ENCODE results near the gene FRS2.

Gene FRS2

DNA sequence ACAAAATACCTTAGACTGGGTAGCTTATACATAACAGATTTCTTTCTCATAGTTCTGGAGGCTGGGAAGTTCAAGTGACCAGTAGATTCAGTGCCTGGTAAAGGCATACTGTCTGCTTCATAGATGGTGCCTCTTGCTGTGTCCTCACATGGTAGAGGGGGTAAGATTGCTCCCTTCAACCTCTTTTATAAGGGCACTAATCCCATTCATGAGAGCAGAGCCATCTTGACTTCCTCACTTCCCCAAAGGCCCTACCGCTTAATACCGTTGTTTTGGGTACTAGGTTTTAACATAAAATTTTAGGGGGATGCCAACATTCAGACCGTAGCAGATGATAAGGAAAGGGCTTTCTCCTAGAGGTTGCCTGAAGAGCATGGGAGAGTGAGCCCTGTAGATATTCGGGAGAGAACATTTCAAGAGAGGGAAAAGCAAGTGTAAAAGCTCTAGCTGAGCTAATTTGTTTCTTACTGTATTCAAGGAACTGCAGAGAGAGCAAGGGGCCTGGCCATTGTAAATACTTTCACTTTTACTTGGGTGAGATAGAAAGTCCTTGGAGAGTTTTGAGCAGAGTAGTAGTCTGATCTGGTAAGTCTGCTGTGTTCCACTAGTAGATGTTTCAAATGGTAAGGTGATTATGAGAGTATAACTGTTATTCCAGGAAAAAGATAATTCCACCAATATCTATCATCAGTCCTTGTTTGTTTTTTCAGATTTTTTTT, 27.3 kb downstream of the FRS2 start:
- in situ Hi-C loops (cut with MboI; ENCODE audit: low sequenced_read_pairs): no loop called here

DNA sequence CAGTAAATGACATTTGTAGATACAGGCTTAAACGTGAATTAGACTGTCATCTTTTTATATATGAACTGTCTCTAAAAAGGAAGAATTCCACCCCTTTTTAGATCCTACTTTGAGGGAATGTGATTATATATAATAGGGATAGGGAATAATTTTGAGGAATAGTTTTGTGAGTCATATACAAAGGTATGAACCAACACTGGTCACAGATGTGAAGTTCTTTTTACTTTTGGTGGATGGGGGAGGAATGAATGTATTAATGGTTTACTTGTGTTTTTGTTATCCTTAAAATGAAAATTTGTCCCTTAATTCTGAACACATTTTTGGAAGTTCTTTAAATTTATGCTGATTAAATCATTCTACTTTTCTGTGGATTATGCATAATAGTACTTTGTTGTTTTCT, 30.4 kb downstream of the FRS2 start:
- in situ Hi-C loops (cut with MboI; ENCODE audit: low sequenced_read_pairs): no loop called here

DNA sequence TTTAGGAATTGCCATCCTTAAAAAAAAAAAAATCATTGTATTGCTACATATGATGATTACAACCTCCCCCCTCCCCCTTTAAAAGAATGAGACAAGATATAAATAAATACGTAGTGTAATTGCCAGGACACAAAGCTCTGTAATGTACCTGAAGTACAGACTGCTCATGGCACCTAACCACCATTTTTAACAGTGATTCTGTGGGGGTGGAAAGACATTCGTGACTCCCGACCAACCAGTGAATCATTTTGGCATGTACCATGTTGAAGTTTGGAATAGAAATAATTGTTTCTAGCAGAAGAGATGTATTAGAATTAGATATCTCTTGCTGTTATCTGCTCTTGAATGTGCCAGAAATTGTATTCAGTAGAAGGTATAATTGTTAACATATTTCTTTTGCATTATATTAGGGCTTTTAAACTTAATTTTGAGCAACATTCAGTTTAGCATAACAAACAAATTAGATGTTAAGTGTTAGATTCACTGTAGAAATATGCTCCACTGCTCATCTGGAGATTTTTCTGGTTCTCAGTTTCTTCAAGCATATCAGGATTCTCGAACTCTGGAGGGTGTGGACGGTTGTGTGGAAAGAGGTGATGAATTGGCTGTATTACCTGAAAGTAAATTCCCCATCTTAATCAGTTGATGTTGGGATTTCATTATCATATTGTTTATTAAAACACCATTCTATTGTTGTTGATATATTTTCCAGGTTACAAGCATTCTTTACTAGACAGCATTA, 31.1 kb downstream of the FRS2 start:
- in situ Hi-C loops (cut with MboI; ENCODE audit: low sequenced_read_pairs): no loop called here

DNA sequence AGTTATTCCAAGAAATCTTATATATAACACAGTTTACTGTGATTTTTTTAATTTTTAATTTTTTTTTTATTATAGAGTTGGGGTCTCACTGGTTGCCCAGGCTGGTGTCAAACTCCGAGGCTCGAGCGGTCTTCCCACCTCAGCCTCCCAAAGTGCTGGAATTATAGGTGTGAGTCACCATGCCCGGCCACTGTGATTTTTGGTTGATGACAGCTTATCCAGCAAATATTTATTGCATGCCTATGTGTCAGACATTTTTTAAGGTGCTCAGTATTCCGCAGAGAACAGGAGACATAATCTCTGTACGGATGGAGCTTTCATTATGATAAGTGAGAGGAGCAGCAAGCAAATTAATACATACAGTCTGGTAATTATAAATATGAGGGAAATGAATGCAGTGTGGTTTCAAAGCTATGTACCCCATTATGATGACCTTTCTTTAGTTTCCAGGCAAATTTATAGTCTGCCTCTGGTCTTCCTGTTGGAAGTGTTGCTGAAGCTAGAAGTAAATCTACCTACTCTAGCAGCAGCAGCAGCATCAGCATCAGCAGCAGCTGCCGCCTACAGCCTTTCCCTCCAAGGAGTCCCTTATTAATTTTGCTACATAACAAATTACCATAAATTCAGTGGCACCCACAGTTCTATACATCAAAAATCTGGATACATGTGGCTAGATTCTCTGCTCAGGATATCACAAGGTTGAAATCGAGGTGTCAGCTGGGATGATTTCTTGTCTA, 32.3 kb downstream of the FRS2 start:
- in situ Hi-C loops (cut with MboI; ENCODE audit: low sequenced_read_pairs): no loop called here

DNA sequence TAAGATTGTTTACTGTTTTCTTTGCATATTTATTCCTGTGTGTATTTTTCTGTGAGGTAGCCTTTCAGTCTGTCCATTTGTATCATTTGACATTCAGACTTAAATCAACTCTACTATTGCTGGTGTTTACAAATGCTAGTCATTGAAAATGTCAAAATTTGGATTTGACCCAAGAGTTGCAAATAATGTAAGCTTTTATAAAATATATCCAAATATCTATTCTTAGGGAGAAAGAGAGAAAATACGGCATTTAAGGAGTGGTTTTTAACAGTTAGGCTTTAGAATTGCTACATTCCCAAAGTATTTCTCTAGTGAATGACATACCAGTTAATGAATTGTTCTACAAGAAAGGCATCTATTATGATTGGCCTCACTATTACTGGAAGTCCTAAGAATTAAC, 37.9 kb downstream of the FRS2 start:
- in situ Hi-C loops (cut with MboI; ENCODE audit: low sequenced_read_pairs): no loop called here

DNA sequence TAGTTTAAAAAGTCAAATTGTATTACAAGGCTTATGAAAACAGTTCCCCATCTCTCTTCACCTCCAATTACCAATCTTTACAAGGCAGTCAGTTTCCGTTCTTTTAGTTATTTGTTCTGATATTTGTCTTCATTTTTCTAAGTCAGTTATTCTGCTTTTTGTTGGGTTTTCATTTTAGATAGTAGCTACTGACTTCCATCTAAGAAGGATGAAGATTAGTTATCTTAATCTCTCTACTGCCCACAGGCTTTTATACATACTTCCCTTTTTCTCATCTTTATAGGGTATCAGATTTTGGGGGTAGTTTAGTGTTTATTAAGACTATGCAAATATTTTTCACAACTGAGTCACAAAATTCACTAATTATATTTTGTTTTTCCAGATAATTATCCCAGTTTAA, 38.4 kb downstream of the FRS2 start:
- in situ Hi-C loops (cut with MboI; ENCODE audit: low sequenced_read_pairs): no loop called here

DNA sequence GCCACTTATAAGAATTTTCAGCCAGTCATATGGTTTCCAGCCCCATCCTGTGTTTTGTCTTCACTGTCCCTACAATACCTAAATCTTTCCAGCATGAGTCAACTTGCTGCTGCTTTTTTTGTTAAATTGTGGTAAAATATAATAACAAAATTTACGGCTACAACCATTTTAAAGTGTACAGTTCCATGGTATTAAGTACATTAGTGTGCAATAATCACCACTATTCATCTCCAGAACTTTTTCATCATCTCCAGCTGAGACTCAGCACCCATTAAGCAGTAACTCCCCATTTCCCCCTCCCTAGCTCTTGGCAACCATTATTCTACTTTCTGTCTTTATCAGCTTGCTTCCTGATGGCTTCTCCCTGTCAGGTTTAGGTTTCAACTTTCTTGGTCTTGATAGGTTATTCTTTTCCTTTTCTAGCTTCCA, 39.1 kb downstream of the FRS2 start:
- in situ Hi-C loops (cut with MboI; ENCODE audit: low sequenced_read_pairs): no loop called here

DNA sequence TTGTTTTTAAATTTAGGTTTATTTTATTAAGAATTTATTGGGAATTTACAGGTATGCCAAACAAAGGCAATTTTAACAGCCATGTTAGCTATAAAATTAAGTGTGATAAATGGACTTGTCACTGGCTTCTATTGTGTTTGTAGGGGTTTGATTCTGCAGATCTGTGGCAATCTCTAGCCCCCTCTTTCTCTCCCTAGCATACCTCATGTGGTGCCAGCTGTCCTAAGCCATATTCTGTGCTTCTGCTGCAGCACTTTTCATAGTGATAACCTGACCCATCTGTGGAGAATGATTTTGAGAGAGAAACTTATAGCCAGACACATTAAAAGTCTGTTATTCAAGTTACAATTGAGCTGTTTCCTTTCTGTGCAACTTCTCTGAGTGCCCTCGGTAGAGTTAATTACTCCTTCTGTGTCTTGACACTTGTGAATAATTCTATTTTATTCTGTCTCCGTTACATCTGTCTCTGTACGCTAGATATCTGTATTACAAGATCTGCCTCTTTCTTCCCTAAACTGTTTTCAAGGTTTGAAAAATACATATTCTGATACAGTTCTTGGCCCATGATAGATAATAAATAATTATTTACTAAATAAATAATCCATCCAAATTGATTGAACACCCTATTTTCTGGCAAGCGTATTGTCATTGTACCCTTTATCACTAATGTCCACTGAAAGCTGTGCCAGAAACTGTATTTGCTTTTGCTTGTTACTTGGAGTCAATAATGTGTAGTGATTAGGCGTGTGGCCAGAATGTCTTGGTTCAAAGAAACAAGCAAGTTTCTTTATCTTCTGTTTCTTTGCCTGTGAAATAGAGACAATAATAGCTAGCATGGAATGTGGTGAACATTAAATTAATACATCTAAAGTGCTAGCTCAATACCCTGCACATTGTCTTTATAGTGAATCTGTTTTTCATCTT, 40.0 kb downstream of the FRS2 start:
- in situ Hi-C loops (cut with MboI; ENCODE audit: low sequenced_read_pairs): no loop called here

DNA sequence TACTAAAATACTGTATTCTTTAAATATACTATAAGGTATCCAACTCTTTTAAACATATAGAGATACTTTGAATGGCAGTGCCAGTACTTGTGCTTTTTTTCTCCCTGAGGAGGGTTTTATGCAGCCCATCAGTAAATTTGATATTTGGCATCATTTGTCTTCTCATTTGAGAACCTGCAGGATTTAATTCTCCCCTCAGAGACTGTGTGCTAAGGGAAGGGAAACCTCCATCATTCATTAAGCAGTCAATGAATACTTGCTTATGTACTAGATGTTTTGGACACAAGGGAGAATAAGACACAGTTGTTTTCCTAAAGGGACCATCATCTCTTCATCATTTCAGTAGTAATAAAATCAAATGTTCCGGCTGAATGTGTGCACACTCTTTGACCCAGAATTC, 40.8 kb downstream of the FRS2 start:
- in situ Hi-C loops (cut with MboI; ENCODE audit: low sequenced_read_pairs): no loop called here

DNA sequence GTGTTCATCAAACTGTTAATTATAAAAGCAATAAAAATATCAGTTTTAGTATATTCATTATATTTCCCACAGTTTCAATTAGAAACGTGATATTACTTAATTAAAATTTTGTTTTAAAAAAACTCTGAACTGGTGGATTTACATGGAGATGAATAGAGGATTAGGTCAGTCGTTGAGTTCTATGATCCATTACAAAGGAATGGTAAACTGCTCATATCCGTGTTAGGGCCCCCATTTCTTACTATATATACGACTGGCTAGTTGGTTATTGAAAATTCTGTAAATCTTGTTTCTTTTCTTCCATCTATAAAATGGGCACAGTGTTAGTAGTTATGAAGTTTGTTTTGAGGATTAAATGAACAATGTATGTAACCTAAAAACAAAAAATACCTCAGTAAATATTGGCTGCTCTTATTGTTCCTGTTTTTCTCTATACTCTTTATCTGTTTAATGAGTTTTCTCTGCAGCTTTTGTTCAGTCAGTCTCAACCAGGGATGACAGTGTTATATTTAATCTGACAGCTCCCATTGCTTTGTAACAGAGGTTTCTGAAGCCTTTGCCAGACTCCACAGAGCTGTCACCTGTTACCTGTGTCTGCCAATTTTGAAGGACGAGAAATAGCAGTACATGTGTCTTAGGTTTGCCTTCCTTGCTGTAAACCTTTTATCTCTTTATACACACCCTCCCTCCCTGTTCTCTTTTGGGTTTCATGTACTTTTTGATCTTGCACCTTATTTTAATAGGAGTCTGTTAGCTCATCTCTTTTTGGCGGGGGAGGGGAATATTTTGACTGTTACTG, 41.5 kb downstream of the FRS2 start:
- in situ Hi-C loops (cut with MboI; ENCODE audit: low sequenced_read_pairs): no loop called here

DNA sequence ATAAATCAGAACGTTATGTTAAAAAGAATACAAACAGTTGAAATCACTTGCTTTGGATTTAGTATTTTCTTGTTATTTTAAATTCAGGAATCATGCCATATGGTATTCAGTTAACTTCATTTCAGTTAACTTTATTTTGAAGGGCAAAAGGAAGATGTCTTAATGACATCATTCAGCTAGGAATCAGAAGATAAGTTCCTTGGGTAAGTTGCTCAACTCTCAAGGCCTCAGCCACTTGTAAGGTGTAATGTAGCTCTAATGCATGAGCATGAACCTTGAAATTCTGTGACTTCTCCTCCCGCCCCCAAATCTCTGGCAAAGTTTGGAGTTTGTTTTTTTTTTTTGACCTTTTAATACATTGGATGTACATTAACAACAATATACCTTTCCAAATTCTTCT, 42.6 kb downstream of the FRS2 start:
- in situ Hi-C loops (cut with MboI; ENCODE audit: low sequenced_read_pairs): no loop called here

DNA sequence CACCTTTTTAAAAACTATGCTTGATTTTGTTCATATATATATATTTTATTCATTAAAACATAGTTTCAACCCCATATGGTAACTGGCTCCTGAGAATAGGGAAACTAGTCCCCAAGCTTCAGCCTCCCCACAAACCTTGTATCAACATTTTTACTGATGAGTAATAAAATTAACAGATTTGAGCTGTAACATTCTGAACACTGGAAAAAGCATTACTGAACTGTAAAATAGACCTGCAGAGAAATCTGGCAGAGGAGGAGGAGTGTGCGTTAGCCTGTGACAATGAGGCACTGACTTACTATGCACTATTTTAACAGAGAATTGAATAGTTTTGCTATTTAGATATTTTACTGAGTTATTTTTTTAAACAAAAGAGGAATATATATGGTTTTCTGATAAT, 43.1 kb downstream of the FRS2 start:
- in situ Hi-C loops (cut with MboI; ENCODE audit: low sequenced_read_pairs): no loop called here

DNA sequence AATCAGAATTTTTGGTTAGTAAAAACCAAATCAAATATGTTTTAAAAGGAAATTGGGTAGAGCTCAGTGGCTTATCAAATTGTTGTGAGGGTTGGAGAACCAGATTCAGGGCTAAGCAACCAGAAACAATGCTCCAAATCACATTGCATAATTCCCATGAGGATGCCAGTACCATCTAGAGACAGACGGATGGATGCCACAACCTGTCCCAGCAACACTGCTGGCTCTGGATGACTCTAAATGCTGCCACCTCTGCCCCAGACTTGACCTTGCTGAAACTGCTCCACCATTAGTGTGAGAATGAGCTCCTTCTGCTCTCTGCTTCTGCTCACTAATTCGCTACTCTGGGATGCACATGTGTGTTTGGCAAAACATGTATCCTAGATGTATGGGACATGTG, 43.9 kb downstream of the FRS2 start:
- in situ Hi-C loops (cut with MboI; ENCODE audit: low sequenced_read_pairs): no loop called here

DNA sequence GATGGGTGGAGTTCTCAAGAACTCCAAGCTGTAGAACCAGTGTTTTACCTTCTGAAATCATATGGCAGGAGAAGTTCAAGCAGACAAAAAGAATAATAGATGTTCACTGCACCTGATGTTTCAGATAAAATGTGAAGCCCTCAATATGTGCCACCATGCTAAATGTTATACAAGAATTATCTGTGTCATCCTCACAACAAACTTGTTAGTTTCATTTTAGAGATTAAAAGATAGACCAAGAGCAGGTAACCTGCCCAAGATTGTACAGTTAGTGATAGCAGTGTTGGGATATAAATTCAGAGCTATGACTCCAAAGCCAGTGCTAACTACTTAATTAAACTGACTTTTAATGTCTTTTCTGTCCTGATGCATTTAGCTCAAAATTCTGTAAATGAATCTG, 44.7 kb downstream of the FRS2 start:
- in situ Hi-C loops (cut with MboI; ENCODE audit: low sequenced_read_pairs): no loop called here

DNA sequence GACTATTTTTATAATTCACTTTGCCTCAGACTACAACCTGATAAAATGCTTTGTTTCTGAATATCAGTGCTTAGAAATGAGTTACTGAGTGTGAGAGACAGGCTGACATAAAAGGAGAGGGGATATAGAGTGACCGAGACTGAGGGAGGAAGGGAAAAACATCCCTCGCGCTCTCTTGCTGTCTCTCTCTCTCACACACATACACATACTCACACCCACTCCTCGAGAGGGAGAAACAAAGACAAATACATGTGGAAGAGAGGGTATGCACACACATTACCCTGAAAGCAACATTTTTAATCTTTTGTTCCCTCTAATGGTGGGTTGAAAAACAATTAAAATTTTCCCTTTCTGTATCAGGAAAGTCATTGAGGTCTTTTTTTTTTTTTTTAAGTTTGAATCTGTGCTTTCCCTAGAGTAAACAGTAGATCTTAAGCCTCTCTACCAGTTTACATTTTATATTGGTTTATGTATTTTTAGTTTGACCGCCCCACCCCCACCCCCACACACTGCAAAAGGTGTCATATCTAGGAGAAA, 45.3 kb downstream of the FRS2 start:
- in situ Hi-C loops (cut with MboI; ENCODE audit: low sequenced_read_pairs): no loop called here

DNA sequence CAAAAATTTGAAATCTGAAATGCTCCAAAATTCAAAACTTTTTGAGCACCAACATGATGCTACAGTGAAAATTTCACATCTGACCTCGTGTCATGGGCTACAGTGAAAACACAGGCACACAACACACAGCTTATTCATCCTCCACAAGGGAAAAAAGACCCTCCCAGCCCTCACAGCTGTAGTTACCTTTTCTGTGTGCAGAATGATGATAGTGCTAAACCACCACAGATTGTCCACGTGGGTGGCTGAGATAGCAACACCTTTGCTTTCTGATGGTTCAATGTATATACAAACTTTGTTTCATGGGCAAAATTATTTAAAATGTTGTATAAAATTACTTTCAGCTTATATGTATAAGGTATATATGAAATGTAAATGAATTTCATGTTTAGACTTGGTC, 46.8 kb downstream of the FRS2 start:
- in situ Hi-C loops (cut with MboI; ENCODE audit: low sequenced_read_pairs): no loop called here

DNA sequence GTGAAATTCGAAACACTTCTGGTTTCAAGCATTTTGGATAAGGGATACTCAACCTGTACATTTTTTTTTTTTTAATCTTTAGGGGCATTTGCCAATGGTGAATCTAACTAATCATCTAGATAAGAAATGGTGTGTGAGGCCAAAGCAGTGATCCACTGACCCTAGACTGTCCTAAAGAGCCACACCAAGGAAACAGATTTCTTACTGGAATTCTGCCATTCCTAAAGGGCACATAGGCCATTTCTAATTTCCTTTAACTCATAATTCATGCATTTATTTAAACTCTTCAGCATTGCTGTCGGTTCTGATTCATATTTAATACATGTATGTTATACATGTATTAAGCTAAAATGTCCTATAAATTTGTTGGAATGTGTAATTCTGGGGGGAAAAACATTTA, 47.2 kb downstream of the FRS2 start:
- in situ Hi-C loops (cut with MboI; ENCODE audit: low sequenced_read_pairs): no loop called here

DNA sequence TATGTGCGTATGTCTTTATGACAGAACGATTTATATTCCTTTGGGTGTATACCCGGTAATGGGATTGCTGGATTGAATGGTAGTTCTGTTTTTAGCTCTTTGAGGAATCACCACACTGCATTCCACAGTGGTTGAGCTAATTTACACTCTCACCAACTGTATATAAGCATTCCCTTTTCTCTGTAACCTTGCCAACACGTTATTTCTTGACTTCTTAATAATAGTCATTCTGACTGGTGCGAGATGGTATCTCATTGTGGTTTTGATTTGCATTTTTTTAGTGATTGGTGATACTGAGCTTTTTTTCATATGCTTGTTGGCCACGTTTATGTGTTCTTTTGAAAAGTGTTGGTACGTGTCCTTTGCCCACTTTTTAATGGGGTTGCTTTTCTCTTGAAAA, 49.7 kb downstream of the FRS2 start:
- in situ Hi-C loops (cut with MboI; ENCODE audit: low sequenced_read_pairs): no loop called here

DNA sequence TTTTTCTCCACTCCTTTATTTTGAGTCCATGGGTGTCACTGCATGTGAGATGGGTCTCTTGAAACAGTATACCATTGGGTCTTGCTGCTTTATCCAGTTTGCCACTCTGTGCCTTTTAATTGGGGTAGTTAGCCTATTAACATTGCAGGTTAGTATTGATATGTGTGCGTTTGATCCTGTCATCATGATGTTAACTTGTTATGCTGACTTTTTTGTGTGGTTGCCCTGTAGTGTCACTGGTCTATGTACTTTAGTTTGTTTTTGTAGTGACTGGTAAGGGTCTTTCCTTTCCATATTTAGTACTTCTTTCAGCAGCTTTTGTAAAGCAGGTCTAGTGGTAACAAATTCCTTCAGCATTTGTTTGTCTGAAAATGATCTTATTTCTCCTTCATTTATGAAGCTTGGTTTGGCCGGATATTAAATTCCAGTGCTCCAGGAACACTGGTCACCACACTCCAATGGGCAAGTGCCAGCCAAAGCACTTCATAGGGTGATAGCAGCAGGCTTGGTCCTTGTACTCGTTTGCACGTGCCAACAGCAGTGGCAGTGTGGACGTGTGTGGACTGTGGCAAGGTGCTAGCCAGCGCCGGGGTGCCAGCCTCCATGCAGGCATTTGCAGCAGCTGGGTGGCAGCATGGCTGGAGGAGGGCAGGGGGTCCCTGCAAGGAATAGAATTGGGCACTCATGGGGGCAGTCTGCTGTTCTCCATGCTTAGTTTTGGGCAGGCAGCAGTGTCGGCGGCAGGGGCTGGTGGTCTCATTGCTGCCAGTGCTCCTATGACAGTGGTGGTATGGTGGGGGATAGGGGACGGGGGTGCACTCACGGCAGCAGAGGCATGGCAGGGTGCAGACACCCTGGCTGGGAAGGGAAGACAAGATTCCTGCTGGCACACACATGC, 53.5 kb downstream of the FRS2 start:
- in situ Hi-C loops (cut with MboI; ENCODE audit: low sequenced_read_pairs): no loop called here

Data from HL-60/S4 (cell line).